Measurements from ENCODE around the gene GTF2A2. TPM values are rescaled to one million over a fixed set of nuclear protein-coding genes. Genes with fewer than 3 reads are reported as not detected.
"Not testable (repeated sequence)": the region's sequence is repeated elsewhere in the genome, so short reads cannot be mapped to it uniquely, and the experiment has no call there.

Gene GTF2A2
- 31.2 TPM for total RNA-seq

DNA sequence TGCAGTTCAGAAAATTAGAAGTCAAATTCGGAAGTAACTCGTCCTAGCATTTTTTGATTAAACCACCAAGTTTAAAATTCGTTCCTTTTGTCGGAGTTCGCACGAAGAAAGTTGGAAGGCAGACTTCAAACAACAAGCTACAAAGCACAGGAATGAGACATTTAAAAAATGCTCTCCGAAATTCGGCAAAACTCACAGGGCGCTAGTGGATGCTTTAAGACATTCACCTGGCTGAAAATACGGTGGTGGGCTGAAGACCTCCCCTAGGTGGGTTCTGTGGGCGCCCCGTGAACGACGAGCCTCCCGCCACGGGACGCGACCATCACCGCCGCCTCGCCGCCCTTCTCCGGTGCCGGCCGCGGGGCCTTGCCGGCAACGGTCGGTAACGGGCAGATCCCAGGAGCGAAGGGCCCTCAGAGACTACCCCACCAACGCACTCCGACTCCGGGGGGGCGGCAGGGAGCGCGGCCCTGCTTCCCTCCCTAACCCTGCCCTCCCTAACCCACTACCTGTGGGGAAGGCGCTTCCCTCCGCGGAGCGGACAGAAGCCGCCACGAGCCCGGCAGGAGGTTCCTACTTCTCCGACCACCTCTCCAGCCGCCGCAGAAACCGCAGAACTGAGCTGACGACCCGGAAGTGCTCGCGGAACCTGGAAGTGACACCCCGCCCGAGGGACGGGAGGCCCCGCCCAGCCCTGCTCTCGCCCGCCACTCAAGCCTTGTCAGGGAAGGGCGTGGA, at the start of gene GTF2A2:
GTF2A2 (minus strand) TSS at position 619 of the 738 bp plus-strand sequence. CDS start 5,238 bp downstream, outside the sequence.
- H3K9me3 ChIP-seq (ENCODE audit: low read depth, low read length) = no peaks in the 10 kb centered on the region
- peaks cover 23% of the 10 kb centered on the region for H3K4me1 ChIP-seq (ENCODE audit: insufficient read depth, low read length)
- peak within 1 kb of the TSS; percentile 71 for H3K4me3 ChIP-seq (ENCODE audit: low read length)
- H3K27me3 ChIP-seq (ENCODE audit: insufficient read depth, low read length) = no peaks in the 10 kb centered on the region

DNA sequence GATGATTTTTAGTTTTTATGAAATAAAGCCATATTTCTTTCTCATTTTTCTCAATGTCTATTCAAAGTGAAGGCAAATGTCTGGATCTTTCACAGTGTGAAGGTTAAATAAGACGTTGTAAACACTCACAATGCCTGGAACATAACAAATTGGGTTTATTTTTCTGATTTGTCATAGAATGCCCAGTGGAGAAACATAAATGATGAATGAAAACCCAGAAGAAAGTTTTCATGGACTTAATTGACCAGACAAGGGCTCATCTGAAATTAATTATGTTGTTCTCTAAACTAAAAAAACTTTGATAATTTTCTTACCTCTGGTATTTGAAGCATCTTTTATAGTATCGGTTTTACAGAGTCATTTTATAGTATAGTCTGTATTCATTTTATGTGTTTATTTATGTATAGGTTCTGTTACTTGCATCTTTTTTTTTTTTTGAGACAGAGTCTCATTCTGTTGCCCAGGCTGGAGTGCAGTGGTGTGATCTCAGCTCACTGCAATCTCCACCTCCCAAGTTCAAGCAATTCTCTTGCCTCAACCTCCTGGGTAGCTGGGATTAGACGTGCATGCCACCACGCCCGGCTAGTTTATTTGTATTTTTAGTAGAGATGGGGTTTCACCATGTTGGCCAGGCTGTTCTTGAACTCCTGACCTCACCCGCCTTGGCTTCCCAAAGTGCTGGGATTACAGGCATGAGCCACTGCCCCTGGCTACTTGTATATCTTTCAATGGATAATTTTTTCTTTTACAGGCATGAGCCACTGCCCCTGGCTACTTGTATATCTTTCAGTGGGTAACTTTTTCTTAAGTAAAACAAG, 46.9 kb upstream of the GTF2A2 start:
- Histone ChIP-seq H3K9me3 (ENCODE audit: low read depth, low read length) (no peaks in the 10 kb centered on the region), H3K27me3 (ENCODE audit: insufficient read depth, low read length) (no peaks in the 10 kb centered on the region), H3K4me3 (ENCODE audit: low read length) (no peak overlapping the region), H3K4me1 (ENCODE audit: insufficient read depth, low read length) (no peaks in the 10 kb centered on the region)

- H3K9me3 ChIP-seq (ENCODE audit: low read depth, low read length) = no peaks in the 10 kb centered on the region
- no peaks in the 10 kb centered on the region for H3K27me3 ChIP-seq (ENCODE audit: insufficient read depth, low read length)
- H3K4me1 ChIP-seq (ENCODE audit: insufficient read depth, low read length) = no peaks in the 10 kb centered on the region
- no peak overlapping the region for H3K4me3 ChIP-seq (ENCODE audit: low read length)
These were observed 45.0 kb upstream of the GTF2A2 start for GRCh38 chr15:59702351-59702750.

- Histone ChIP-seq H3K9me3 (ENCODE audit: low read depth, low read length) (no peaks in the 10 kb centered on the region), H3K27me3 (ENCODE audit: insufficient read depth, low read length) (no peaks in the 10 kb centered on the region), H3K4me3 (ENCODE audit: low read length) (no peak overlapping the region), H3K4me1 (ENCODE audit: insufficient read depth, low read length) (no peaks in the 10 kb centered on the region)
These were observed 44.6 kb upstream of the GTF2A2 start for GRCh38 chr15:59701880-59702279.

GRCh38 chr15:59699810-59700431, 42.6 kb upstream of the GTF2A2 start:
- Histone ChIP-seq H3K4me3 (ENCODE audit: low read length) (no peak overlapping the region), H3K27me3 (ENCODE audit: insufficient read depth, low read length) (no peaks in the 10 kb centered on the region), H3K9me3 (ENCODE audit: low read depth, low read length) (no peaks in the 10 kb centered on the region), H3K4me1 (ENCODE audit: insufficient read depth, low read length) (no peaks in the 10 kb centered on the region)

DNA sequence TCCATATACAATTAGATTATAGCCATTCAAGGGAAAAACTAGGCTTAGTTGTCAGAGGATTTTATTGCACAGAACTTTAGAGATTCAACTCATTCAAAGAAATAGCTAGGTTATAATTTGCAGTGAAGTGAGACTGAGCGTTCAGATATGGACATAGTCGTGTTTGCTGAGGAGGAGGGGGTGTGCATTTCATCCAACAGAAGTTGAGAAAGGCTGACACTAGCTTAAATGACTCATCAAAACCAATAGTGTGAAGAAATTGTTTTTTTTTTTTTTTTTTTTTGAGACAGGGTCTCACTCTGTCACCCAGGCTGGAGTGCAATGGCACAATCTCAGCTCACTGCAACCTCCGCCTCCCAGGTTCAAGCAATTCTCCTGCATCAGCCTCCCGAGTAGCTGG, 40.8 kb upstream of the GTF2A2 start:
- not testable (repeated sequence) for H3K4me3 ChIP-seq (ENCODE audit: low read length); H3K9me3 ChIP-seq (ENCODE audit: low read depth, low read length); H3K4me1 ChIP-seq (ENCODE audit: insufficient read depth, low read length); H3K27me3 ChIP-seq (ENCODE audit: insufficient read depth, low read length)

DNA sequence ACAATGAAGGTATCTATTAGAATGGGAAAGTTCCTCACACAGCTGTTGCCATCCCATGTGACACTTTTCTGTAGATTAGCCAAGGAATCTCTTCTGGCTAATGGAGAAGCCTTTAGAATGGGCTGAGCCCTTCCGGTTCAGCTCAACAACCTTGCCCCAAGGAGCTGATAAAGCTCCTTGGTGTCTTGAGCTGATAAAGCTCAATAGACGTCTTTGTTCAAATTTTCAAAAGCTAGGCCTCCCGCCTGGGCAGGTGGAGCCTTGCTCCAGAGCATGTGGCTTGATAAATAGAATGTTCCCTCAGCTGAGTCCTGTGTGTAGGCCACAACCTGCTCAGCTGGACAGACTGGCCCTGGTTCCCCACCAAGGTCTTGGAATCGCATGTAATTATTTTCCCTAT, 39.0 kb upstream of the GTF2A2 start:
- no peaks in the 10 kb centered on the region for H3K4me1 ChIP-seq (ENCODE audit: insufficient read depth, low read length)
- no peaks in the 10 kb centered on the region for H3K27me3 ChIP-seq (ENCODE audit: insufficient read depth, low read length)
- no peaks in the 10 kb centered on the region for H3K9me3 ChIP-seq (ENCODE audit: low read depth, low read length)
- H3K4me3 ChIP-seq (ENCODE audit: low read length) = no peak overlapping the region

- H3K27me3 ChIP-seq (ENCODE audit: insufficient read depth, low read length) = no peaks in the 10 kb centered on the region
- peaks cover 9% of the 10 kb centered on the region for H3K4me1 ChIP-seq (ENCODE audit: insufficient read depth, low read length)
- H3K9me3 ChIP-seq (ENCODE audit: low read depth, low read length) = no peaks in the 10 kb centered on the region
- H3K4me3 ChIP-seq (ENCODE audit: low read length) = no peak overlapping the region
These were observed 37.5 kb upstream of the GTF2A2 start for GRCh38 chr15:59694779-59695178.

DNA sequence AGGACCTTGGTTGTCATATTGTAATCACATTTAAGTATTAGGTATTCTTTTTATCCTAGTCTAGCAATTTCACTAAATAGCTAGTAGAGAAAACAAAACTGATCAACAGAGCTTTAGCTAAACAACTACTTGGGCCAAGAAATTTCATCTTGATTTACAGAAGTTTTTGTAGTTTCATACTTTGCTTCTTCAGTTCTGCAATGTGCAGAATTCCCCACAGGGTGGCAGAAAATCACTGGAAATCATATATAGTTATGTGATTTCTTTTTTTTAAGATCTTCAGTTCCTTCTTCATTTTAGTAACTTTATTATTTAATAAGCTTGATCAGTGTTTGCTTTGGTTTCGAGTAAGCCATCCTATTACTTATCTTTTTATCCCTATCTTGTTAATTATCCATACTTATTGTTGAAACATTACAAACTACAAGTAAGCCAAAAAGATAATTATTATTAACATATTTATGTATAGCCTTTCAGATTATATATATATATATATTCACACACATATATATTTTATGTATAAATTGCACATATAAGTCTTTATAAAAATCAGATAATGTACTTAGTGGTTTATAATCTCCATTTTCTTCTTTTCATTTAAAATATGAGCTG, 34.0 kb upstream of the GTF2A2 start:
- Histone ChIP-seq H3K4me1 (ENCODE audit: insufficient read depth, low read length) (peaks cover 25% of the 10 kb centered on the region), H3K27me3 (ENCODE audit: insufficient read depth, low read length) (no peaks in the 10 kb centered on the region), H3K9me3 (ENCODE audit: low read depth, low read length) (no peaks in the 10 kb centered on the region), H3K4me3 (ENCODE audit: low read length) (no peak overlapping the region)

DNA sequence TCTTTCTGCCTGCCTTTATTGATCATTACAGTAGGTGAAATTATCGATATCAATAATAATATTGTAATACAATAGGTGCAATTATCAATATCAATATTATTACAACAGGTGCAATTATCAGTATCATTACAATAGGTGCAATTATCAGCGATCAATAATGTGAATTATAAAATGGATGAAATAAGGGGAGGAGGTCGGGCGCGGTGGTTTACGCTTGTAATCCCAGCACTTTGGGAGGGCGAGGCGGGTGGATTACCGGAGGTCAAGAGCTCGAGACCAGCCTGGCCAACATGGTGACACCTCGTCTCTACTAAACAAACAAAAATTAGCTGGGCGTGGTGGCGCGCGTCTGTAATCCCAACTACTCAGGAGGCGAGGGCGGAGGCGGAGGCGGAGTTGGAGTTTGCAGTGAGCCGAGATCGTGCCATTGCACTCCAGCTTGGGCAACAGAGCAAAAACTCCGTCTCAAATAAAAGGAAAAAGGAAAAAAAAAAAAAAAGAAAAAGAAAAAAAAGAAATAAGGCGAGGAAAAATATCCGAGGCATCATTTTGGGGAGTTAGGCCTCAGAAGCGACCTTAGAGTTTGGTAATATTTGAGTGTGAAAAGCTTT, 32.4 kb upstream of the GTF2A2 start:
- Histone ChIP-seq H3K9me3 (ENCODE audit: low read depth, low read length) (no peaks in the 10 kb centered on the region), H3K27me3 (ENCODE audit: insufficient read depth, low read length) (no peaks in the 10 kb centered on the region), H3K4me3 (ENCODE audit: low read length) (peak overlapping the region; percentile 97), H3K4me1 (ENCODE audit: insufficient read depth, low read length) (peaks cover 41% of the 10 kb centered on the region)

- H3K4me1 ChIP-seq (ENCODE audit: insufficient read depth, low read length) = peaks cover 46% of the 10 kb centered on the region
- H3K4me3 ChIP-seq (ENCODE audit: low read length) = peak within 1 kb of the TSS; percentile 97
- H3K9me3 ChIP-seq (ENCODE audit: low read depth, low read length) = no peaks in the 10 kb centered on the region
- no peaks in the 10 kb centered on the region for H3K27me3 ChIP-seq (ENCODE audit: insufficient read depth, low read length)
These were observed 31.7 kb upstream of the GTF2A2 start, which contains the start of gene BNIP2 for GRCh38 chr15:59688782-59689625. BNIP2 (minus strand) TSS chr15:59689320; CDS start chr15:59682457, 6,863 bp downstream.

DNA sequence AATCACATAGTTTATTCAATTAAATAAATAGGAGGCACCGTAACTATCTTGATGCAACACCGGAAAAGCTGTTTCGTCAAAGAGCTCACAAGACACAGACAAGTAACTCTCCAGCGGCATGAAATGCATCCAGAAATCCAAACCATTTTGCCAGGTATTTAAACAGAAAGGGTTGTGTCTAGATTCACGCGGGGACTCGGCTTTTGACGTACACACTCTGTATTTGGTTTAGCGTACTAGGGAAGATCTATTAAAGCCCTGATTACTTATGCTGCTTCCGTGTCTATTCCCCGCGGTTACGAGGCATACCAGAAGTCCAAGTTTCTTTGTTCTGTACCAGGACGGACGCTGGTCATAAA, 31.1 kb upstream of the GTF2A2 start:
- H3K27me3 ChIP-seq (ENCODE audit: insufficient read depth, low read length) = no peaks in the 10 kb centered on the region
- no peaks in the 10 kb centered on the region for H3K9me3 ChIP-seq (ENCODE audit: low read depth, low read length)
- H3K4me1 ChIP-seq (ENCODE audit: insufficient read depth, low read length) = peaks cover 46% of the 10 kb centered on the region
- peak overlapping the region; percentile 97 for H3K4me3 ChIP-seq (ENCODE audit: low read length)

DNA sequence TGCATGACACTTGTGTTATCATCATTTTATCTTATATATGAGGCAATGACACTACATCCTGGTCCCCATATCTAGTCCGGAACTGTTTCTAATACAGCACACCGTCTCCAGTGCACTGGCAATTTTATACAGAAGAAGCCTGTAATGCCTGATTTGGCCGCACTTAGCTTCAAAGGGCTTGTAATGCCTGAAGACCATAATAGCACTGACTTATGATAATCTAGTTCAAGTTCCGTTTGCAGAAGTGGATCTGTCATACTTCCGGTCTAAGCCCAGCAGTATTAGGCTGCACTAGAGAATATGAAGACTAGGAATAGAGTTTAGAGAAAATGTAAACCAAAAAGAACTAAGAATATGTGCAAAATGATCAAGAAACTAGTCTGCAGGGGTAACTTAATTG, 30.5 kb upstream of the GTF2A2 start:
- H3K4me1 ChIP-seq (ENCODE audit: insufficient read depth, low read length) = peaks cover 46% of the 10 kb centered on the region

GRCh38 chr15:59686389-59686788, 29.1 kb upstream of the GTF2A2 start:
- peaks cover 46% of the 10 kb centered on the region for H3K4me1 ChIP-seq (ENCODE audit: insufficient read depth, low read length)
- peak overlapping the region; percentile 4 for H3K4me3 ChIP-seq (ENCODE audit: low read length)
- H3K27me3 ChIP-seq (ENCODE audit: insufficient read depth, low read length) = no peaks in the 10 kb centered on the region
- H3K9me3 ChIP-seq (ENCODE audit: low read depth, low read length) = no peaks in the 10 kb centered on the region

More for the DNA sequence above, 30.5 kb upstream of the GTF2A2 start:
- no peaks in the 10 kb centered on the region for H3K9me3 ChIP-seq (ENCODE audit: low read depth, low read length)
- H3K27me3 ChIP-seq (ENCODE audit: insufficient read depth, low read length) = no peaks in the 10 kb centered on the region
- H3K4me3 ChIP-seq (ENCODE audit: low read length) = peak overlapping the region; percentile 97
